EL (cell line): ENCODE results near the gene PRELID3B.
"Not testable (repeated sequence)": the region's sequence is repeated elsewhere in the genome, so short reads cannot be mapped to it uniquely, and the experiment has no call there.

Experiments used
- DNase-seq: peaks from one replicate; pipeline ENCODE4 v3.0.0-alpha.2; 2016

Gene PRELID3B

GRCh38 chr20:59025086-59025485, 17.5 kb downstream of the PRELID3B start:
- DNase-seq = no peak

DNA sequence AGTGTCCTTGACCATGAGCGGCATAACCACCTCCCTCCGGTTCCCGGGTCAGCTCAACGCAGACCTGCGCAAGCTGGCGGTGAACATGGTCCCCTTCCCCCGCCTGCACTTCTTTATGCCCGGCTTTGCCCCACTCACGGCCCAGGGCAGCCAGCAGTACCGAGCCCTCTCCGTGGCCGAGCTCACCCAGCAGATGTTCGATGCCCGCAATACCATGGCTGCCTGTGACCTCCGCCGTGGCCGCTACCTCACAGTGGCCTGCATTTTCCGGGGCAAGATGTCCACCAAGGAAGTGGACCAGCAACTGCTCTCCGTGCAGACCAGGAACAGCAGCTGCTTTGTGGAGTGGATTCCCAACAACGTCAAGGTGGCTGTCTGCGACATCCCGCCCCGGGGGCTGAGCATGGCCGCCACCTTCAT, 18.5 kb downstream of the PRELID3B start:
- no peak for DNase-seq

DNA sequence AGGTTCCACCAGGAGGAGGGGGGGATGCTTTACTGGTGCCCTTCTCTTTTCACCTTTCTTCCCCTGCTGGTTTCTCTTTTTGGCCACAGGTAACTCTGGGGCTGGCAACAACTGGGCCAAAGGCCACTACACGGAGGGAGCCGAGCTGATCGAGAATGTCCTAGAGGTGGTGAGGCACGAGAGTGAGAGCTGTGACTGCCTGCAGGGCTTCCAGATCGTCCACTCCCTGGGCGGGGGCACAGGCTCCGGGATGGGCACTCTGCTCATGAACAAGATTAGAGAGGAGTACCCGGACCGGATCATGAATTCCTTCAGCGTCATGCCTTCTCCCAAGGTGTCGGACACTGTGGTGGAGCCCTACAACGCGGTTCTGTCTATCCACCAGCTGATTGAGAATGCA, 19.0 kb downstream of the PRELID3B start:
- no peak for DNase-seq

DNA sequence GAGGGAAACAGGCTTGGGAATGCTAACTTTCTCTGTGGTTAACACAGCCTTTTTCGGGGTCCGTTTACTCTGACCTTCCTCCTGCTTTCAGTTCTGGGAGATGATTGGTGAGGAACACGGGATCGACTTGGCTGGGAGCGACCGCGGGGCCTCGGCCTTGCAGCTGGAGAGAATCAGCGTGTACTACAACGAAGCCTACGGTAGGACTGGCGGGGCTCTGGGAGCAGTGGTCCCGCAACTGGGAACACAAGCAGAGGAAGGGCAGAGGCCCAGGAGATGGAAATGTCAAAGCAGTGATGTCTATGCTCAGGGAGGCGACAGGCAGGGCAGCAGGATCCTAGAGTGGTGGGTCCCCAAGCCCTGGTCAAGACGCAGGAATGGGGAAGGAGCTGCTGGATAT, 19.8 kb downstream of the PRELID3B start:
- DNase-seq = no peak

DNA sequence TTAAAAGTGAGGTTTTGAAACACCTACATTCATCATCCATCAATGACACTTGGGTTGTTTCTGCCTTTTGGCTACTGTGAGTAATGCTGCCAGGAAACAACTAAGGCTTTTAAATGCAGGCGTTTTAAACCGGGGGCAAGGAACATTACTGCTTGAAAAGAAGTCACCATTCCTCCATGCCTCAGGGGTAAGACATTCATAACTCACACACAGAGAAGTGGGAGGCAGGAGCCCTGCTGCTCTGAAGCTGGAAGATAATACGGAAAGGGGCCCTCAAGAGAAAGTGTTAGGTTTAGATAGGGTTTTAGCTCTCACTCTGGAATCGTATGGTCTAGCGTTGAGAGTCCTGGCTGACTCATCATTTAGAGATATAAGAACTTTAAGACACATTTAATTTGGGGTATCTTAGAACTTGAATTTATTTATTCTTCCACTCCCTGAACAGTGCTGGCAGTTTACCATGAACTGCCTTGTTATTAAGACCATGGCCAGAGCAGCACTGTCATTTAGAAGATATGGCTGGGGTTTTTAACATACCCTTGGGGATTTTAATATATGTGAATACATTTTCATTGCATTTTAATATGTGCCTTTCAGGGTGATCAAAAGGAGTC, 21.5 kb downstream of the PRELID3B start:
- DNase-seq = peak; percentile 55

DNA sequence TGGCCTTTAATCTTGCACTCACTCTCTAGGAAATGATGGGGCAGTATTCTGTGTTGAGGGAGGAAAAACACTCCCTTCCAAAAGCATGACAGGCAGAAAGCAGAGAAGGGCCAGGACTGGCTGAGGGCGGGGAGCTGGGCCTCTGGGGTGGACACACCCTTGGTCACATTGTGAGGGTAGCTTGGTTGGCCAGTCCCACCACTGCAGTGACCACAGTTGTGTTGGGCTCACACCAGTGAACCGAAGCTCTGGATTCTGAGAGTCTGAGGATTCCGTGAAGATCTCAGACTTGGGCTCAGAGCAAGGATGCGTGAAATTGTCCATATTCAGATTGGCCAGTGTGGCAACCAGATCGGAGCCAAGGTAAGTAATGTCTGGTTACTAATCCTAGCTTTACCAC, 23.4 kb downstream of the PRELID3B start, which contains the start of gene TUBB1:
TSS of gene TUBB1 (plus strand) at position 213 of the 400 bp plus-strand sequence. CDS start at position 307, 94 bp downstream.
- no peak for DNase-seq

- DNase-seq = no peak
Measured at GRCh38 chr20:59018817-59019216, 23.8 kb downstream of the PRELID3B start.

GRCh38 chr20:59017493-59018231, 24.9 kb downstream of the PRELID3B start:
- DNase-seq = no peak

GRCh38 chr20:59016795-59017492, 25.6 kb downstream of the PRELID3B start:
- DNase-seq = no peak

DNA sequence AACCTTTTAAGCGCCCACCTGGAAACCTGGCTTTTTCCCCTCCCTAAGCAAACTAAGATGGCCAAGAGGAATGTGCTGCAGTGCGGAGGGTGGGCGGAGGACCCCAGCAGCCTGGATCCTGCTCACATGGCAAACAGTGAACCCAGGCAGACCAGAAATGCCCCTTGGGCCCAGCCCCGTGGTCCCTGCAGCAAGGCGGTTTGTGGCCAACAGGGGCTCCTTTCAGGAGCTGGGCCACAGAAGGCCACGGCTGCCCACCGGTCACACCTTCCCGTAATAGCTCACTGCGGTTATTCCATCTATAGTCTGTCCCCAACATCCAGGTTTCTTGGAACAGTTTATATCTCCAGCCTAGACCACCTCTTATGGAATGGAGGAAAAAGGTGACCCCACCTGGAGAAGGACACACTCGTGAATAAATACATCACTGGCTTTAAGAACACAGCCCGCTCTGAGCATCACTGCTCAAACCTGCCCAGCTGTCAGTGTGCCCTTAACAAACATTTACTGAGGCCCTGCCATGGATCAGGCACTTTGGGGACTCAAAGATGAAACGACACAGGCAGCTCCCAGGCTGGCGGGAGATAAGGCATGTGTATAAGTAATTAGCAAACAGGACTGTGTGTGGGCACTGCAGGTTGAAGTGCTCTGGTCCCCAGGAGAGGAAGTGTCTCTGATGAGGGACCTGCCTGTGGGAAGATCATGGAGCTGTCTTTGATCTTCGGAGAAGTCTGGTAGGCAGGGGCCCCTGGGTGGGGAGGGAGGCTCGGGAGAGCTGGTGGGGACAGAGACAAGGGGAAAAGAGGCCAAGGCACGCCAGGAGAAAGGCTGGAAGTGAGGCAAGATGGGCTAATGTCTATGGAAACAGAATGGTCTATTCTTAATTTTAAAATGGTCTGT, 26.5 kb downstream of the PRELID3B start:
- DNase-seq = no peak

DNA sequence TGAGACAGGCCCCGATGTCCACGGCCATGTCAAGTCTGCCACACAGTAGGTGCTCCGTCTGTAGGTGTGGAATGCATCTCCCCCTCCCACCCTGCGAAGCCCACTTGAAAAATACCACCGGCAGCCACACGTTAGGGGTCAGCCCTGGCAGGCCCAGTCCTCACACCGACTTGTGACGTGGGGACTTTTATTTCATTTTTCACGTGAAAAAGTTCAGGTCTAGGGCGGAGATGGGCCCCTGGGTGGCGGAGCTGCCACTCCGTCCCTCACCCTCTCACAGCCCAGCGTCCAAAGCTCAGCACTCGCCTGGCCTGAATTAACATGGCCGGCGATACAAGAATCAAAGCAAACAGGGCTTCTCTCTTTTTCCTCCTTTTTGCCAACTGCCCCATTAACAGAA, 27.2 kb downstream of the PRELID3B start:
- no peak for DNase-seq

- no peak for DNase-seq
Measured at GRCh38 chr20:59014680-59015389, 27.8 kb downstream of the PRELID3B start.

- peak; percentile 70 for DNase-seq
Measured at GRCh38 chr20:59013959-59014608, 28.5 kb downstream of the PRELID3B start.

GRCh38 chr20:59013031-59013951, 29.3 kb downstream of the PRELID3B start:
- no peak for DNase-seq

DNA sequence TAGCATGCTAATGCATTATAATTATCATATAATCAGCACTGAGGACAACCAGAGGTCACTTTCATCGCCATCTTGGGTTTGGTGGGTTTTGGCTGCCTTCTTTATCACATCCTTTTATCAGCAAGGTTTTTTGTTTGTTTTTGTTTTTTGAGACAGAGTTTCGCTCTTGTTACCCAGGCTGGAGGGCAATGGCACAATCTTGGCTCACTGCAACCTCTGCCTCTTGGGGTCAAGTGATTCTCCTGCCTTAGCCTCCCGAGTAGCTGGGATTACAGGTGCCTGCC, 30.8 kb downstream of the PRELID3B start:
- not testable (repeated sequence) for DNase-seq

- peak; percentile 91 for DNase-seq
Measured at GRCh38 chr20:59010995-59011873, 31.4 kb downstream of the PRELID3B start.

GRCh38 chr20:59010321-59010994, 32.1 kb downstream of the PRELID3B start:
- no peak for DNase-seq

- no peak for DNase-seq
Measured at GRCh38 chr20:59008715-59009336, 33.8 kb downstream of the PRELID3B start.
